SKM-1 (cell line): Measurements from ENCODE around the gene NRXN3.
A peak's percentile ranks its signal among the peaks of the same experiment; 100 is the strongest.

ENCODE experiments used
- DNase-seq: peaks from one replicate; lab custom pipeline; 2025; ENCODE audit not compliant: unreplicated experiment; lab: John Stamatoyannopoulos, UW

NRXN3 gene

DNA sequence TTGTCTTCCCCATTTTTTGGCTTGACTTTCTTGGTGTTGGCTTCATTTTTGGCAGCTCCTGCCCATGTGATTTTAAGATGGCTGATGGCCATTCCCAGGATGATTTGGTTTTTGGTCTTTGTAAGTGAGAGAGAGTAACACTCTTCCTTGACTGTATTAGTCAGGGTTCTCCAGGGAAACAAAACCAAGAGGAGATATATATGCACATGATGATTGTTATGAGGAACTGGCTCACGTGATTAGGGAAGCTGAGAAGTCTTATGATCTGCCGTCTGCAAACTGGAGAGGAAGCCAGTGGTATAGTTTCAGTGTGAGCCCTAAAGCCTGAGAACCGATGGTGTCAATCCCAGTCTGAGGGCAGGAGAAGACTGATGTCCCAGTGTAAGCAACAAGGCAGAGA lies 146.6 kb downstream of the NRXN3 start:
- no peak for DNase-seq

DNA sequence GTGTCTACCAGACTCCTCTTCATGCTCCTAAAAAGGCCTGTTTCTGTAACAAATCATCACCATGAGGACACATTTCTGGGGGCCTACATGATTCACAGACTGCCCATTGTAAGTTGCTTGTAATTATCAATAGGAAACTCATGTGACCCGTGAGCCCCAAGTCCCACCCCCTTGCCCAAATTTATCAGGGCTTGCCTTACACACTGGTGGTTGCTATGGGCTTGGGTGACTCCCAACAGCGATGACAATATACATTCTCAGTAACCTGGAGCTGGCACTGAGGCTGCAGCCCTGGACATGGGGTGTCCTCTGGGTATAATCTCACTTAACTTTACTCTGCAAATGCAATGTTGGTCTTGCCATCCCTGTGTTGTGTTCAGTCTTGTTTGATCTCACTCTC lies 149.2 kb downstream of the NRXN3 start:
- DNase-seq, result no peak

DNA sequence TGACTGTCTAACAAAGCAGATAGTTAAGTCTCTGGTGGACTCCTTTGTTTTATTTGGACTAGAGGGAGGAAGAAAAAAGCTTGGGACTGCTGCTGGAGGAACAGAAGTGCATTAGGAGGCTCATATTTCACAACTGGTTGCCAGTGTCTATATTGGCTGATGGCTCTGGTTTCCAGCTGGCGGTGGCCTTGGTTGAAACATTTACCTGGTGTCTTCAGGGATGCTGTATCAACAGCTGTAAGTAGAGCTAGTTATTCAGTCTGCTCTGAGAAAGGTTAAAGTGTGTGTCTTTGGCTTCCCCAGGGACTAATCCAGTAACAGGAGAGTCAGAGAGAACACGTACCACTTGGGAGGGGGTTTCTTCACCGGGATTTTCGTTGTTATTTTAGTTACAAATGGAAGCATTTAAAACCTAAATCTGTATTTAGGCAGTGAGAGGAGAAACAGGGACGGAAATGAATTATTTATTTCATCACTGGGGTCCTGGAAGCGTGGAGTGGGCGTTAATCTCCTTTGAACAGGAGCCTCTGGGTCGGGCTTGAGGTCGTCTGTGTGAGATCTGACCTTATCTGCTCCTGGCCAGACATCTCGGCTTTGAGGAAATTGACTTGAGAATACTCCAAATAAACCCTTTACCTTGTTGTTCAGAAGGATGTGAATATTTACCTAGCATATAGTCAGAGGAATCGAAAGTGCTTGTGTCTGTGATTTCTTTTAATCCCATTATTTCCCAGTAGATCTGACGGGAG lies 149.9 kb downstream of the NRXN3 start:
- DNase-seq, result no peak

DNA sequence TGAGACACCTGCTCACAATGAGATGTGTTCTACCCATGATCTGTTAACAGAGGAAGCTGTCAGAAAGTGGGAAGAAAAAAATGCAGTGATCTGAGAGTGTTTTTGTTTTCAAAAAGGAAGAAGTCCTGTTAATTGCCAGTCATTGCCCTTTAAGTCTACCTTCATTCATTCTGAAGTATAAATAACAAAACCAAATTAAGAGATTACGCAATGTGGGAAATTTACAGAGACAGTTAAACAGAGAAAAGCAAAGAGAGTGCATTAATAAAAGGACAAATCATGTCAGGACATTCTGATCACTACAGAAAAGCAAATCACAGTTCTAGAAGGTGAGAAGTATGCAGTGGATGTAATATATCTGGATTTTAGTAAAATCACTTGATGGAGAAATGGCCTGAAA lies 154.2 kb downstream of the NRXN3 start:
- DNase-seq, result no peak

DNA sequence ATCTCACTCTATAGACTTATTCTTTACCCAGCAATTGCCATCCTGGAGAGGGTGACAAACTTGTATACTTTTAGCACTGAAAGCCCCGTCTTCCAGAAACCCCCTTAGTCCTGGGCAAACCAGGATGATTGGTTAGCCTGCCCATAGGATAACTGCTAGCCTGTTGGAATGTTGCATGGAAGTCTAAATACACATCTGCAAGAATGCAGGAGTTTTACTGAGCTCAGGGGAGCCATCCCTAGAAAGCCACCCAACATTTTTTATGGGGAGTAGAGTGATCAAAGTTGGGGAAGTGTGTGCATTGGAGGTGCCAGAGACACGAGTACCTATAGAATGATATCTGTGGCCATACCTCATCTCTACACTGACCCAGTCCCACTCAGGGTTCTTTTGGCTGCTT lies 155.7 kb downstream of the NRXN3 start:
- DNase-seq, result no peak

DNA sequence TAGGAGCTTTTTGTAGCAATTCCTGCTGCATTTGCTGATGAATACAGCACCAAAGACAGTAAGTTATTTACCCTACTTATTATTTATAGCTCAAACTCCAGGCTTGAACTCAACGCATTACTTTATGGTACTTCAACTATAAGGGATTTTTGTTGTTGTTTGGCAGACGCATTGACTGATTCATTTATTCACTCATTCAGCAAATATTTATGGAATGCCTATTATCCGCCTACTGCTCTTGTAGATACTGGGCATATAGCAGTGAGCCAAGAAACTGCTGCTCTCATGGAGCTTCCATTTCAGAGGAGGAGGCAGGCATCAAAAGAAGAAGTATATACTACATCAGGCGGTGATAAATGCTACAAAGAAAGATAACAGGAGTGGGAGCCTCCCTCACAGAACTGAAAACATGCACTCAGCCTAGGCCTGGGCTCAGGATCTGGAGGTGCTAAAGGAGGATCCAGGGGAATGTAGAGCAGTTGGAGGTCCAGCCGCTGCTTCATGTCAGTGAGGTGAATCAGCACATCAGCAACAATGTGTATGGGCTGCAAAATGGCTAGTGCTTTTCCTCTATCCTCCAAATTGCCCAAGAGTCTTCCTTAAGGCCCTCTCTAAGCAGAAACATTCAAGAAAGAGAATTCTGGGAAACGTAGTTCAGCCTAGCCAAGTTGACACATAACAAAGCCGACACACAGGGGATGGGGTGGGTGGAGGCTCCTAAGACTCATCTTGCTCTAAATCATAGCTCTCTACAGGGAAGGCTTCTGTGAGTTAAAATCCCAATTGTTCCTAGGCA lies 157.5 kb downstream of the NRXN3 start:
- DNase-seq, result no peak

DNA sequence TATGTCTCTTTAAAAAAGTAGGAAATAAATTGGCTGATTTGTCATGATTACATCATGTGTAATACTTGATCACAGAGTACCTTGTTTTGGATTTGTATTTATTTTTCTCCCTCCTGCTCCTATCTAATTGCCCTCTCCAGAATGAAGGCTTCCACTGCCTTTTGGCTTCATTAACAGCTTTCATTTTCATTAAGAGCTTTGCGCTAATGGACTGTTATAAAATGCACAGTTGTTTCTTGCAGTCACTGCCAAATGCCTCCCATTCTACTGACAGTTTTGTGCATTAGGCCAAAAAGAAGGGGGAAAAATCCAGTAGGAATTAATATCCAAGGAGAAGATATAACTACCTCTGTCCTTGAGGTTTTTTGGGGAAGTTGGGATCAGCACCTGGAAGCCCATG lies 159.2 kb downstream of the NRXN3 start:
- no peak for DNase-seq

DNA sequence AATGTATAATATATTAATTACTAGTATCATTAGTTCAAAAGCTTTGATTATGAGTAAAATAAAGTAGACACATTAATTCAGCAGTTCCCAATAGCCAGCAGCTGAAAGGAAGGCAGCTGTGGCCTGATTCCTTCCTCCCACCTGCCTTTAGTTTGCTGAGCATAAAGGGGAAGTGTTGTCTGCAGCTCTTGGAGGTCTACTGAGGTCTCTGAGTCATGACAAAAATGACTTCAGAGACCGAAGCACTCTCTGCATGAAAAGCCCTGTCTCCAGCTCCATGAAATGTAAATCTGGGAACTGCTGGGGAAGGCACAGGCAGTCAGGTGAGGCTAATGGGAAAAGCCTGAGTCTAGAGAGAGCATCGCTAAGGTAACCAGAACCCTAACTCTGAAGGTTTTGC lies 165.4 kb downstream of the NRXN3 start:
- peak; percentile 3 for DNase-seq

DNA sequence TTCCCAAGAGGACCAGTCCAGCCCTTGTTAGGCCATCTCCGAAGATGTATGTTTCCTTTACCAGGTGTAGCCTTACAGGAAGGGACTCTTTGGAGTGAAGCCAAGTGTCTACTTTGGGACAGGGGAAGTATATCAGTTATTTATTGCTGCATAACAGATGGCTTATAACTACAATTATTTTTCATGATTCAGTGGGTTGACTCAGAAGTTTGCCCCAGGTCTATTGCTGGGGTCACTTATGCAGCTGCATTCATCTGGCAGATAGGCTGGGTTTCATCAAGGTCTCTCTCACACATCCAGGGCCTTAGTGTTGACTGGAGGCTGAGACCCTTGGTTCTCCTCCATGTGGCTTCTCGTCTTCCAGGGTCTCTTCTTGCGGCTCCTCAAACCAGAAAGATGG lies 170.1 kb downstream of the NRXN3 start:
- no peak for DNase-seq

DNA sequence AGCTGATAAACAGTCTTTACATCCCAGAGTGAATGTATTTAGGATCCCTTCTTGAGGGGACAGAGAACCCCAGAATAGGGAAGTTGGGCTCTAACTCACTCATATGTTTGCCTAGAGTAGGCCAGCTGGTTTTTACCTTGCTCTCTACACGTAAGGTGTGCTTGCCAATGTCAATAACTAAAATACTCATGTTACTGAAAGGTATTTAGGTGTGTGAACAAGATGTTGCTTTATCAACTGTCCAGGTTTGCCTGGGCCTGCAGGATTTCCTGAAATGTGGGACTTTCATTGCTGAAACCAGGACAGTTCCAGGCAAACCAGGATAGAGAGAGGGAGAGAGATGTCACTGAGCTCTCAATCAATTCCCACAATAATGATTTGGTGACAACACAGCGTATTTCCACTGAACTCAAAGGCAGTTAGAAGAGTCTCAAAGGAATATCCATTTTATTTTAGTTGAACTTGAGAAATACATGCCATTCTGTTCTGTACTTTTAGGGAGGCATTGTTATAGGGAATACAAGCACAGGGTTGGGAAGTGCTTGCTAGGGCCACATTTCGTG lies 171.7 kb downstream of the NRXN3 start:
- no peak for DNase-seq

DNA sequence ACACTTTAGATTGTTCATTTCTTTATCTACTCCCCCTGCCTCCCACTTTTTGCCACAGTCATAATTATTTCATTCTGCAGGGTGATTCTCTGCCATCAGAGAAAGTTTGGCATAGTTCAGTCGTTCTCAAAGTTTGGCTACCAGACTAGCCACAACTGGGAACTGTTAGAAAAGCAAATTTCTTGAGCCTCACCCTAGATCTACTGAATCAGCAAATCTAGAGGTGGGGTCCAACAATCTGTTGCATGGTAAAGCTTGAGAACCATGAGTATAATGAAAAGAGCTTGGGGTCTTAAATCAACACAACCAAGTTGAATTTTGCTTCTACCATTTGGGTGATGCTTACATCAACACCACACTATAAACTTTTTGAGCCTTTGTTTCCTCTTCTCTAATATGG lies 172.7 kb downstream of the NRXN3 start:
- DNase-seq, result no peak

DNA sequence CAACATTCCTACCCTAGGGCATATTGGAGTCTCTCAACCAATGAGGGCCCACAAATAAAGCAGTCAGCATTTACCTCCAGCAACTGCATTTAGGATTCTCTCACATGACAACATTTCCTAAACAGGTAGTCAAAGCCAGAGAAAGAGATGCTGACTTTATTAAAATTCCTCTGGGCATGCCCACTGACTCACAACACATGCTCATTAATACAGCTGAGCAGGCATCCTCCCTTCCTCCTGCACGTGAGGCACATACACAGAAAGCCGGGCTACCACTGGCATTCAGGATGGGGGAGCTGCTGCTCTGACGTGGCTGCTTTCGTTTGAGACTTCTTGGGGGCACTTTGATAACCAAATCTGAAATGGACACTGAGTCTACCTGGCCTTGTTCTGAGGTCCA lies 174.1 kb downstream of the NRXN3 start:
- no peak for DNase-seq

DNA sequence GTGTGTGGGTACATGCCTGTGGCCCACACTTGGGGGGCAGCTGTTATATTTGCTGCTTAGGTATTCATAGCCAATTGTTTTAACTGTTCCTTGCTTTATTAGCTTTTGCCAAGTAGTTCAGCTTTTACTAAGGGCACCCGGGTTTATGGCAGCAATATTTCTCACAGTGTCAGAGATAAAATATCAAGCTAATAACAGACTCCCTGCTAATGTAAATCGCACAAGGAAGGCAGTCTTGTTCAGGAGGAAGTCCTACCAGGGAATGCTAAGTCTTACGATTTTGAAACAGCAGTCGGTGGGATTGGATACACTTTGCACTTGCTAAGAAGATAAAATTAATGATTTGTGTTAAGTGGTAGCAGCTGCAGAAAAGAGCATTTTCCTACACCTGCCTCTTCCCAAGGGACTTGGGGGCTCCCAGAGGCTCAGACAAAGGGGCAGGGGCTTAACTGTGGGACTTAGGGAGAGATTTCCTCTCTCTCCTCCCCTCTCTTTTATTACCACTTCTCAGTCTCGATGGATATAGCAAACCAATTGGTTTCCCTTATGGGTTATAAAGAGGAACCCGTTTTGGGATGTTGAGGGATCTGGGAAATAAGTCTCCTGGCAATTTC lies 175.1 kb downstream of the NRXN3 start:
- DNase-seq, result no peak

DNA sequence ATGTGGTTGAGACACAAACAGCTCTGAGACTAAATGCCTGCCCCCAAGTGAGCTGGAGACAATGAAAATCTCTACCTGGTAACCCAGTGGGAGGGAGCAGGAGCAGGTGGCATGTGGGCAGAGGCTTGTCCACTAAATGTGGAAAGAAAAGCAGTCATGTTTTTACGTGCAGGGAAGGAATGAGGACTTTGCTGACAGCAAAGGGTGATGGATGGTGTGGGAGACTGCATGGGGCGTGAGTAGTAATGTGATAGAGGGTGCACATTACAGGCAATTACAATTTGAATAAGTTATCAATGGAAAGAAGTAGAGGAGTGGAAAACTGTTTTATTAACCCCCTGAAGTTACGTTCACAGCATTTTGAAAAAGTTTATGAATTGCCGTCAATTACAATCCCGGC lies 176.6 kb downstream of the NRXN3 start:
- DNase-seq, result no peak

DNA sequence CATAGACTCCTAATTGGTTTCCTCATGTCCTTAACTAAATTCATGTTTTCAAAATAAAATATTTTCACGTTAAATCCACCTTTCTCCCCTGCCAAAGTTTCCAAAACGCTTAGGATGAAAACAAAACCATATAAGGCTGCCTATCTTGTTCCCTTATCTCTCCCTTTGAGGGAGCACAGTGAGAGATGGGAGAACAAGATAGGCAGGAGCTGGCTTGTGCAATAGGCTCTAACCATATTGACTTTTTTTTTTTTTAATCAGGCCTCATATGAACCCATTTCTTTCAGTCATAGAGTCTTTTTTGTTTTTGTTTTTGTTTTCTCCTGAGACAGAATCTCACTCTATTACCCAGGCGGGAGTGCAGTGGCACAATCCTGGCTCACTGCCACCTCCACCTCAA lies 184.9 kb downstream of the NRXN3 start:
- DNase-seq, result no peak

DNA sequence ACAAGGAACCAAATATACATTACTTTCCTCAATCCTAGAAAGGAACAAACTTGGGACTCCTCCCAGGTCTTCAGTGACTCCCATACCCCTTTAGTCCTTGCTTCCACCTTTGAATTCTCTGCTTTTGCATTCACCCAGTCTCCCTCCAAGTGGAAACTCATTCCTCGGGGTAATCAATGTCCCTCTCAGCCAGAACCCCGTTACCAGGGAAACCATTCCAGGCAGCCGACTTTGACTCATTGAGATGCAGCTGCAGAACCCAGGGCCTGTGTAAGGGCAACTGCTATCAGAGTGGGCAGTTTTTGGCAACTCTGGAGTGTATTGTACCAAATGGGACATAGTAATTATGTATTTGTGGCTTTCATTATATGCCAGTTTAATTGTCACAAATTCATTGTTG lies 186.2 kb downstream of the NRXN3 start:
- DNase-seq, result no peak

DNA sequence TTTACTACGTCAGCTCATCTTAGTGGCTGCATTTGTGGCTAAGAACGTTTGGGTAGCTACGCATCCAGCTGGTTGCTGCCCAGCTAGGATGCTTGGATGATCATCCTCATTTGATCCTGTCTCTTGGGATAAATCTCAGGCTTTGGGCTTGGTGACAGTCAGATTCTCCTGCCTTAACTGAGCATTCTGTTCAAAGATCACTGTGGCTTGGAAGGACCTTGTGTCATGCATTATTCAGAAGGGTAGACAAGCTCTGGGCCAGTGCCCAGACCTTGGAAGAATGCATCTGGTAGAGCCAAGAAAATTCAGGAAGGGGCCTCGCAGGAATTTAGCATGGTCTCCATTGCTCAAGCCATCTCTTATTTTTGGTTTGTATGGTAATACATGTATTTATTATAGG lies 188.4 kb downstream of the NRXN3 start:
- no peak for DNase-seq

DNA sequence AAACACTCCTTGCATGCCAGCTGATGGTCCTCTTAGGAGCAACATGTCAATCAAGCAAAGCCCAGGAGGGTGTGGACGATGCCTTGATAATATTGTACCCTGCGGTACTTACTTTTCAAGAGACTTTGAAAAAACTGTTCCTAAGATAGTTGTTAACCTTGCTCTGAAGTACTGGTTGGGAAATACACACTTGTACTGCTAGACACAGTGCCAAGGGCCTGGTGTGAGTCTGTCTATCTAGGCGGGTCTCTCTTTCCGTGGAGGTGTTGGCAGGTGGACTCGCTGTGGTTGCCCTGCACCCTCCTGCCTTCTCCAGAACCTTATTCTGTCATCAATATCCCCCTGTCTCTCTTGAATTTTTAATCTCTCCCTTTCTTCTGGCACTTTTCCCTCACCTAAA lies 189.4 kb downstream of the NRXN3 start:
- DNase-seq, result no peak

DNA sequence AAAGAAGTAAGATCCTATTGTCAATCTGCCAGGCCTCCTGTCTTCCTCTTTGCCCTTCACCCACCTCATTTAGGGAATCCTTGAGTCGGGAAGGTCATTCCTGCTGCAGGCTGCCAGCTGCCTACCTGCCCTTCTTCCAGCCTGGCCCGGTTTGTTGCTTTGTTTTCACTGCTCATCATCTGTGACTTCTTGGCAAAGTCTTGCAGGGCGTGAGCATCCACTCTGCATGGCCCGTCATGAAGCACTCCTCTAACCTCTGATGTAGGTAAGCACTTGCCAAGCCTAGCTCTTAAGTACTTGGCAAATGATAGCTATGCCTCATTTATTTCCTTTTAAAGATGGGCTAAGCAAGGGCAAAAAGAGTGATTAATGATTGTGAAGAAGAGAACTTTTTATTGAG lies 192.8 kb downstream of the NRXN3 start:
- no peak for DNase-seq

DNA sequence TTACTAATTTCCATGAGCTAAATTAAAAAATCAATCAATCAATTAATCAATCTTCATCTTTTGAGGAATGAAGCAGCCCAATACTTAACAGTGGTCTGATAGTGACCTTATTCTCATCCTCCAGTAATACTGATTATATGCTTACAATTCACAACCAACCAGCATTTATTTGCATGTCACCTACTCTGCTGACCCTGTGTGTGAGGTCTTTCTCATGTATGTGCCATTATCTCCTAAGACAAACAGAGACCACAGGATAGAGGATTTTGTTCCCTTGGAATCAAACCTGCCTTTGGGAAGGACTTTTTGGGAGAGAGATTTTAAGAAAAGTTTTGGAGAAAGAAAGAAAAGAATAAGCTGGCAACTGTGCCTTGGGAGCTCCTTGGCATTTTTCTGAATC lies 197.2 kb downstream of the NRXN3 start:
- DNase-seq, result no peak

DNA sequence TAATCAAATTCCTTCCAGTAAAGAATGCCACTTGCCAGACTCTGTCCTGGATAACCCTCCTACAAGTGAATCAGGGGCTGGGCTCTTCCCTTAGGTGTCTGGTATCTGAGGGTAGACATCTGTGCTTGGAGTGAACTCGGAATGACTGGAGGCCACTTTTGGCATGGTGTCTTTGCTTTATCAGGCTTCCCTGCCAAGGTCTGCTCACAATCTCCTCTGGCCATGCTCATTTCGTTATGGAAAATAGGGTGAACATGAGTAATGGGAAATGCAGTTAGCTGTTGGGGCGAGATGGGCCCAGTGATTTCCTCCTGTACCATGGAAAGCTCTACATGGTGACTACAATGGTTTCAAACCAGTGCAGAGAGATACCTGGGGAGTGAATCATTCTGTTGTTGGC lies 212.9 kb downstream of the NRXN3 start:
- no peak for DNase-seq

DNA sequence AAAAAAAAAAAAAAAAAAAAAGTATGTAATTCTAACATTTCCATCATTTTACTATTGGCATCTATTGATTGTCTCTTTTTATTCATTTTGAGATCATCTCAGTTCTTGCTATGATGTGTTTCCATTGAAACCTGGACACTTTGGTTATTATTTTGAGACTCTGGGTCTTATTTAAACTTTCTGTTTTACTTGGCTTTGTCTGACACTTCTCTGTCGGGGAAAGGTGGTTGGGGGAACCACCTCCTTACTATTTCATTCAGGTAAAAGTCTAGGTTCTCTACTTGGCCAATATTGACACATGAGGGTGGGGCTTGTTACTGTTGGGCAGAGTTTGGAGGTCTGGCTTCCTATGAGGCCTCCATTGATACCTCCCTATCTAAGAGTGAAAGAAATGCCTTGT lies 228.0 kb downstream of the NRXN3 start:
- no peak for DNase-seq
